GM21360 (cell line): Measurements from ENCODE around the gene SDF4.

ENCODE experiments used
- ATAC-seq: cut with Tn5 transposase; IDR thresholded peaks from one replicate; pipeline ENCODE4 v1.9.1; 2021; ENCODE audit warnings: mild to moderate bottlenecking, moderate library complexity; ENCODE audit not compliant: unreplicated experiment

The SDF4 gene

GRCh38 chr1:1229770-1230169 lies 2.0 kb downstream of the SDF4 start:
- no peak for ATAC-seq

- no peak for ATAC-seq
These were observed 3.0 kb downstream of the SDF4 start for GRCh38 chr1:1228596-1229321.

DNA sequence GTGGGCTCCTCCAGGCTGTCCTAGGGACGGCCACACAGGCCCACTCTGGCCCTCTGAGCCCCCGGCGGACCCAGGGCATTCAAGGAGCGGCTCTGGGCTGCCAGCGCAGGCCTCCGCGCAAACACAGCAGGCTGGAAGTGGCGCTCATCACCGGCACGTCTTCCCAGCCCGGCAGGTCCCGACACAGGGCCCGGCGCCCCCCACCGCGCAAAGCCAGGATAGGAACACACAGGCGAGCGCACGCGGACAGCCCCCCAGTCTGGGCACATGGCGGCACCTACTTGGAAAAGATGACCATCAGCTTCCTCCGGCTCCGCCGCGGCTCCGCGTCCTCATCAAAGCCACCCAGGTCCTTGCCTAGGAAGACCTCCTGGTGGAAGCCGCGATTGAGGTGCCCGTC lies 3.6 kb downstream of the SDF4 start:
- no peak for ATAC-seq

GRCh38 chr1:1227386-1227785 lies 4.4 kb downstream of the SDF4 start:
- ATAC-seq: no peak

DNA sequence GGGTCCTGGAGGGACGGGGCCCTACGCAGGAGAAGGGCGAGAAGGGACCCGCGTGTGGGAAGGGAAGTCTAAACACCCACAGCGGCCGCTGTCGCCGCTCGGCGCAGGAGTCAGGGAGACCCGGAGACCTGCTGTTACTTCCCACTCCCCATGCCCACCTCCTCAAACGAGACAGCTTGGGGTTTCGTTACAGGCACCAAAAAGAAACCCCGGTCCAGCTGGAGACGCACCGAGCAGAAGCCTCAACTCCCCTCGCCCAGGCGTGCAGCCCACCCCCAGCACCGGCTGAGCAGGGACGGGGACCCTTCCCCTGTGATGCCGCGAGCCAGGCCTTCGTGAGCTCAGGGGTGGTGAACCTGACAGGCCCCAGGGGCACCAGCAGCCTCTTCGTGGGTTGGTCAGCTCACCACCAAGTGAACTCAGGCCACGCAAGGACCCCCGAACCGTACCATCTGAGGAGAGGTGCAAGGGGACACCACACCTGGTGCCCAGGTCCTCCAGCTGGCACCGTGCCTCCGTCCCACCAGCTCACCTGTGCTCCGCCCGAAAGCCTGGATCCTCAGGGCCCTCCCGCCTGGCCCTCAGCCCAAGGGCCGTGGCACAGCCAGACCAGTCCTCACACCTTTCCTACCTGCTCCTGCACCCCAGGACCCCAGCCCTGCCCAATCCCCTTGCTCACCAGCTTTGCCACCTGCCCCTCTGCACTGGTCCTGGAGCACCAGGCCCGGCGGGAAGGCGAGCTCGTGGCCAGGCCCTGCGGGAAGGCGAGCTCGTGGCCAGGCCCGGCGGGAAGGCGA lies 5.0 kb downstream of the SDF4 start:
- ATAC-seq: no peak

DNA sequence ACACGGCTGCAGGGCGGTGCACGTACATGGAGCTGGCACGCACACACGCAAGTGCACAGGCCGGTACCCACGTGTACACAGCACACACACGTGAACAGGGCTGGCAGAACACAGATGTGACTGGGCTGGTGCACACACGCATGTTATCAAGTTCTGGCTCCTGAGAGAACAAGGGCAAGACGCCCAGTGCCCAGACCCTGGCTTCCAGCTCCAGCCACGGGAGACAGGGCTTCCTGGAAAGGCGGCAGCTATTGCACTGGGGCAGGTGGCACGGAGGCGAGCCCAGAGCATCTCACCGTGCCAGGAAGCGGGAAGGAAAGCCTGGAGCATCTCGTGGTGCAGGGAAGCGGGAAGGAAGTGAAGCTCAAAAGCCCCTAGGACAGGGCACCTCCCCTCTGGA lies 5.9 kb downstream of the SDF4 start:
- no peak for ATAC-seq

DNA sequence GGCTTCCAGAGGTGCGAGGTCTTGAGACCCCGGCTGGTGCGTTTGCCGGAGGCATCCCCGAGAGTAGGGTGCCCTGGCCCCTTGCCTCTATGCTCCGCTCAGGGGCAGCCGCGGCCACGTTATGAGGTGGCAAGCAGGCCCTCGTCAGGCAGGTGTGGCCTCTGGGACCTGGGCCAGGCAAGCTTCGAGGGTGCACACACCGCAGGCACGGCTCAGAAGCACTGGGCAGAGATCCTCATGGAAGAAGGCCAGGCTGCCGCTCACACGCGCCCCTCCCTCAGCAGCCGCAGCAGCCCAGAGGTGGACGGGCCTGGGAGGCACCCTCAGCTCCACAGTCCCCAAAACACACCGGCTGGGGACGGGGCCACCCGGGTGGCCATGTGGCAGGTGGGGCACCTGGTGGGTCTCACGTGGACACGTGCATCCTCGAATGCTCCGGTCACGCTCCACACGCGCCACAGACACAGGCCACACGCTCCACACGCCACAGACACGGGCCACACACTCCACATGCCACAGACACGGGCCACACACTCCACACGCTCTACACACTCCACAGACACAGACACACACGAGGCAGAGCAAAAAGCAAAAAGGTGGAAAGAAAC lies 6.5 kb downstream of the SDF4 start:
- ATAC-seq: no peak

DNA sequence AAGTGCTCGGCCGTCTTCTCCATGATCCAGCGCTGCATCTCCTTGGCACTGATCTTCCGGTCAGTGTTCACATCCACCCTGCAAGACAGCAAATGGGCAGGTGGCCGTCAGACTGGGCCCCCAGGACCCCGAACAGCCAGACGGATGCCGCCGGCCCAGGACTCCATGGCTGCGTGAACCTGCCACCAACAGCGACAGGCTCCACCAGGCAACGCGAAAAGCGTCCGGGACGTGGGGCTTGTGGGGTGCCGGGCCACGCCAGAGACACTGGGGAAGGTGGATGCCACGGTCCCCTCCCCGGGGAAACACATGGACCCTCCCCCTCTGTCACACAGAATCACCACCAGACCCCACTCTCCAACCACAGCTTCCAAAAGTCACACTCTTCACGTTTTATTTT lies 7.9 kb downstream of the SDF4 start:
- ATAC-seq: no peak

DNA sequence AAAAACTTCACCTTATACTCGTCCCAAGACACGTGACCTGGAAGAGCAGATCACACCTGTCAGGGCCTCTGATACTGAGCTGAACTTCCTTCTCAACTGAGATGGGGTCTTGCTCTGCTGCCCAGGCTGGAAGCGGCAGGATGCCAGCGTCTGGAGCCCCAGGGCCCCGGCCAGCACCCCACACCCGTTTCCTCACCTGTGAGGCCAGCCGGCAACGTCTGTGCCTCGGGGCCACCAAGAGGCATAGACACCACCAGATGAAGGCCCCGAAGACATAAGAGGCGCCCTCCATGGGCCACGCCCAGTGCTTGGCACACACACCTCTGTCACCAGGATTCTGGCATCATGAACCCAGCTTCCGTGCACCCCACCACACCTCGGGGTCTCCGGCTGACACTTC lies 8.5 kb downstream of the SDF4 start:
- no peak for ATAC-seq

DNA sequence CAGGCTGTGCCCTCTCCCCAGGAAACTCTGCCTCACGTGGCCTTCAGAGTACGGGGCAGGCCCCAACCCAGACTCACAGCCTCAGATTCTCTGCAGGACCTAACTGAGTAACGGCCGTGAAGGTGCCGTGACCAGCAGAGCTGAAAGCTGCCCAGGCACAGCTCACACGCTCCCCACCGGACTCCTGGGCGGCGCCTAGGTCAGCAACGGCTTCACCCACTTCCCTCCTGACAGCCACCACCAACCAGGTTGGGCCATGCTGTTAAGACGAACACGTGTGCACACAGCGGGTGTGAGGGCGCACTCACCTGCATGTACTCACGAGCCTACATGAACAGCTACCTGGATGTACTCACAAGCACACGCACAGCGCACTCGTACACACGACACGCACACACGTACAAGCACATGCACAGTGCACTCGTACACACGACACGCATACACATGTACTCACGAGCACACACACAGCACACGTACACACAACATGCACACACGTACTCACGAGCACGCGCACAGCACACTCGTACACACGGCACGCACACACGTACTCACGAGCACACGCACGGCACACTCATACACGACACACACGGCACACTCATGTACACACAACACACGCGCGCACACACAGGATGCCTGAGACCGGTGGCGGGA lies 9.1 kb downstream of the SDF4 start:
- no peak for ATAC-seq

- no peak for ATAC-seq
These were observed 9.8 kb downstream of the SDF4 start for GRCh38 chr1:1221887-1222574.

DNA sequence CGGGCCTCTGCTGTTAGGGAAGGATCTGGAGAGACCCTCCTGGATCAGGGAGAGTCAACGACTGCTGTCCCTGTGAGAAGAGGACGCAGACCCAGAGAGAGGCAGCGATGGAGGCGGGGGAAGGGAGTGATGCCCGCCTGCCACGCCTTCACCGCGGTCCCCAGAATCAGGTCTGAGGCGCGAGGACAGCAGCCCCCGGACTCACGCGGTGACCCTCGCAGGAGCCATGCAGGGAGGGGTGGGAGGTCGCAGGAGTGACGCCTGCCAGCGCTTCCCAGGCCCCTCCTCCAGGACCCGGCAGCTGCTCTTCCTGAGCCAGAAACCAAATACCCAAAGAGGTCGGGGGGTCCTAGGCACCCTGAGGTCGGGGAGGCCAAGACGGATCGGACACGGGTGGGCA lies 11.6 kb downstream of the SDF4 start:
- ATAC-seq: no peak

- no peak for ATAC-seq
These were observed 12.5 kb downstream of the SDF4 start for GRCh38 chr1:1219341-1219740.

- ATAC-seq: no peak
These were observed 13.1 kb downstream of the SDF4 start for GRCh38 chr1:1218524-1219200.

DNA sequence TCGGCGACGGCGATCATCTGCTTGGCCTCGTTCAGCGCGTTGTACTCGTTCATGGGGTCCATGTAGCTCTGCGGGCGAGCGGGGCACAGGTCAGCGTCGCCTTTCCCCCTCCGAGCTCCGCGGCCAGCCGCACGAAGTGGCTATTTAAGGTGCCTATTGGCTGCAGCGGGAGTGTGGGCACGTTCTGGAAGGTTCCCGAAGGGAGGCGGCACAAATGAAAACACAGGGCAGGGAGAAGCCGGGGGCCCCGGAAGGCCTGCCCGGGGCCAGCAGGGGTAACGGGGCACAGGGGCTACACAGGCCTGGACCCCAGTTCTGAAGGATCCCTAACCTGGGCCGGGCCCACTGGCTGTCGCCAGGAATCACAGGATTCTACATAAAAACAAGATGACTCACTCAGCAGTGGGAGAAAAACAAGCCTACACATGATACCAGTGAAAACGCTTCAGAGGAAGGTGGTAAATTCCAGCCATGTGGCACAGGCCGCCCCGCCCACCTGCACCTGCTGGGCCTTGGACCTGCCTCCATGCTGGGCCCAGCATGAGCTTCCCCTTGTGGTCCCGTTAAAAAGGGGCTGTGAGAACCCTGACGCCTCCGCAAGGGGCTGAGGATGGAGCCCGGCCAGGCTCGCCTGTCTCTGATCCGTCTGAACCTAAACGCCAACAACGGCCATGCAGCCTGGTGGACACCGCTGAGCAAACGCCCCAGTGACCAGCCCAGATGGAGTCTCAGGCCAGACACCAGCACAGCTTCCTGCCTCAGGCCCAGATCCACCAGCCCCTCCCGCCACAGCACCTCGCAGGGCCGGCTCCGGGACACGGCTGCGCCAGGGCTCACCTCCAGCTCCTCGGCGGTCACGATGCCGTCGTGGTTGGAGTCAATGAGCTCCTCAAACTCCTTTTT lies 13.9 kb downstream of the SDF4 start:
- ATAC-seq: no peak

GRCh38 chr1:1216770-1217620 lies 14.8 kb downstream of the SDF4 start:
- ATAC-seq: no peak

GRCh38 chr1:1215881-1216605 lies 15.8 kb downstream of the SDF4 start:
- no peak for ATAC-seq
